H1 (cell line): ENCODE data around the gene FAF2. TPM values are rescaled to one million over a fixed set of nuclear protein-coding genes. Genes with fewer than 3 reads are reported as not detected.

ENCODE experiments used
- CTCF ChIA-PET: fragments of 300-600 bp; sonication (Branson Sonifier 250); formaldehyde crosslinking; loops from one replicate; lab custom pipeline; 2021; ENCODE audit not compliant: partially characterized antibody; lab: Charles Lee
- POLR2A ChIA-PET: fragments of 300-600 bp; sonication (Branson Sonifier 250); formaldehyde crosslinking; loops from one replicate; lab custom pipeline; 2021; ENCODE audit warnings: inconsistent platforms; ENCODE audit not compliant: partially characterized antibody; lab: Charles Lee
- DNase-seq, 2 experiments: peaks; one replicate each; pipeline versions ENCODE4 v3.0.0 to v3.0.0-alpha.2; 2010 to 2022; ENCODE audit warnings: low spot score in 2 of 2, low read depth in 1 of 2, mixed read lengths in 1 of 2
- FAIRE-seq: peaks from 2 replicates; lab custom pipeline; 2011; peaks lifted over from hg19 to GRCh38; lab: Jason Lieb, UNC
- H2AFZ ChIP-seq: 2 replicates; pipeline ENCODE4 v1.8.1; 2012; ENCODE audit warnings: low read length, inconsistent platforms
- H2AK5ac ChIP-seq: 2 replicates; pipeline ENCODE4 v1.6.1; 2013; ENCODE audit warnings: low read depth, low read length
- H2BK120ac ChIP-seq: replicated peaks from 2 replicates; pipeline ENCODE3; 2013; ENCODE audit warnings: low read depth, low read length, inconsistent platforms
- H2BK12ac ChIP-seq: 2 replicates; pipeline ENCODE4 v1.6.1; 2013; ENCODE audit warnings: low read depth, low read length
- H2BK15ac ChIP-seq: 2 replicates; pipeline ENCODE4 v1.6.1; 2013; ENCODE audit warnings: low read length
- H2BK20ac ChIP-seq: 2 replicates; pipeline ENCODE4 v1.6.1; 2013; ENCODE audit warnings: low read length
- H2BK5ac ChIP-seq: 2 replicates; pipeline ENCODE4 v1.6.1; 2013; ENCODE audit warnings: low read depth, low read length
- H3K14ac ChIP-seq: 2 replicates; pipeline ENCODE4 v1.6.1; 2013; ENCODE audit warnings: inconsistent platforms; ENCODE audit not compliant: insufficient read length
- H3K18ac ChIP-seq: 2 replicates; pipeline ENCODE4 v1.6.1; 2013; ENCODE audit warnings: low read length; ENCODE audit errors: extremely low read depth
- H3K23ac ChIP-seq: 2 replicates; pipeline ENCODE4 v1.6.1; 2013; ENCODE audit warnings: inconsistent platforms; ENCODE audit not compliant: insufficient read length
- H3K23me2 ChIP-seq: 2 replicates; pipeline ENCODE4 v1.6.1; 2013; ENCODE audit warnings: low read depth, low read length
- H3K27ac ChIP-seq: 2 replicates; pipeline ENCODE4 v1.6.1; 2011; ENCODE audit warnings: low read depth, low read length, inconsistent platforms
- H3K27me3 ChIP-seq, 4 experiments: replicated peaks in 1 of 4; 1 replicate in 1 of 4; 2 replicates in 3 of 4; pipeline versions ENCODE4 v1.6.1 to v1.8.1; 2011 to 2013; ENCODE audit warnings: low read length in 3 of 4, mild to moderate bottlenecking in 3 of 4, inconsistent platforms in 2 of 4, mixed read lengths in 2 of 4, moderate library complexity in 1 of 4; ENCODE audit not compliant: control insufficient read depth in 3 of 4, insufficient read depth in 3 of 4; ENCODE audit errors: extremely low read depth in 1 of 4
- H3K36me3 ChIP-seq, 4 experiments: 2 replicates each; pipeline versions ENCODE4 v1.6.1 to v1.8.1; 2011 to 2013; ENCODE audit warnings: mild to moderate bottlenecking in 4 of 4, low read length in 3 of 4, moderate library complexity in 2 of 4, control low read depth in 1 of 4, inconsistent platforms in 1 of 4; ENCODE audit not compliant: insufficient read depth in 4 of 4, control insufficient read depth in 2 of 4
- H3K4ac ChIP-seq: replicated peaks from 2 replicates; pipeline ENCODE3; 2013; ENCODE audit warnings: low read length, low read depth, mixed read lengths, inconsistent platforms; ENCODE audit not compliant: insufficient read length
- H3K4me1 ChIP-seq, 4 experiments: replicated peaks in 1 of 4; 1 replicate in 1 of 4; 2 replicates in 3 of 4; pipeline versions ENCODE4 v1.6.1 to v1.8.1; 2011 to 2013; ENCODE audit warnings: low read length in 3 of 4, inconsistent platforms in 2 of 4, mixed read lengths in 1 of 4; ENCODE audit not compliant: insufficient read depth in 4 of 4, control insufficient read depth in 3 of 4
- H3K4me2 ChIP-seq, 2 experiments: 2 replicates each; pipeline versions ENCODE4 v1.6.1 to v1.8.1; 2011 to 2013; ENCODE audit warnings: low read depth in 2 of 2, low read length in 2 of 2, control low read depth in 1 of 2, inconsistent platforms in 1 of 2, mild to moderate bottlenecking in 1 of 2; ENCODE audit not compliant: insufficient read depth in 1 of 2
- H3K4me3 ChIP-seq, 4 experiments: fragments of 200-600, 300-600 bp in 1 of 4; sonication (generic), shearing (Covaris generic), sonication (Bioruptor Twin) in 1 of 4; 2 replicates each; pipeline versions ENCODE4 v1.5.1 to v1.8.1; 2011 to 2016; ENCODE audit warnings: low read length in 4 of 4, low read depth in 3 of 4, control low read depth in 2 of 4, inconsistent platforms in 2 of 4, mild to moderate bottlenecking in 2 of 4, mixed read lengths in 1 of 4, moderate library complexity in 1 of 4; ENCODE audit not compliant: insufficient read depth in 2 of 4; ENCODE audit errors: extremely low read depth in 1 of 4
- H3K56ac ChIP-seq: replicated peaks from 2 replicates; pipeline ENCODE3; 2013; ENCODE audit warnings: low read depth, mild to moderate bottlenecking, mixed read lengths, low read length, inconsistent platforms; ENCODE audit not compliant: insufficient read length
- H3K79me1 ChIP-seq: 2 replicates; pipeline ENCODE4 v1.6.1; 2013; ENCODE audit warnings: low read depth, low read length, control low read depth
- H3K79me2 ChIP-seq, 2 experiments: 2 replicates each; pipeline versions ENCODE4 v1.6.1 to v1.8.1; 2012 to 2013; ENCODE audit warnings: low read length in 2 of 2, mild to moderate bottlenecking in 2 of 2, inconsistent platforms in 1 of 2; ENCODE audit not compliant: insufficient read depth in 2 of 2, control insufficient read depth in 1 of 2
- H3K9ac ChIP-seq, 4 experiments: replicated peaks in 1 of 4; 1 replicate in 1 of 4; 2 replicates in 3 of 4; pipeline versions ENCODE4 v1.6.1 to v1.8.1; 2011 to 2013; ENCODE audit warnings: low read depth in 3 of 4, low read length in 3 of 4, control low read depth in 2 of 4, mild to moderate bottlenecking in 2 of 4, moderate library complexity in 2 of 4, inconsistent platforms in 1 of 4; ENCODE audit errors: extremely low read depth in 1 of 4
- H3K9me3 ChIP-seq, 2 experiments: 2 replicates each; pipeline versions ENCODE4 v1.6.1 to v1.8.1; 2012 to 2013; ENCODE audit warnings: mild to moderate bottlenecking in 2 of 2, moderate library complexity in 2 of 2, control low read depth in 1 of 2, inconsistent platforms in 1 of 2, low read depth in 1 of 2, low read length in 1 of 2, mixed read lengths in 1 of 2; ENCODE audit not compliant: insufficient read depth in 2 of 2
- H4K20me1 ChIP-seq, 2 experiments: replicated peaks in 1 of 2; 2 replicates each; pipeline versions ENCODE3 to v1.8.1; 2011 to 2013; ENCODE audit warnings: inconsistent platforms in 2 of 2, low read length in 2 of 2, mild to moderate bottlenecking in 1 of 2; ENCODE audit not compliant: insufficient read depth in 2 of 2, control insufficient read depth in 1 of 2
- H4K5ac ChIP-seq: 2 replicates; pipeline ENCODE4 v1.6.1; 2013; ENCODE audit warnings: low read length, low read depth, mixed read lengths, inconsistent platforms; ENCODE audit not compliant: insufficient read length
- H4K8ac ChIP-seq: 2 replicates; pipeline ENCODE4 v1.8.0; 2013; ENCODE audit warnings: mild to moderate bottlenecking, moderate library complexity, low read length, inconsistent platforms; ENCODE audit not compliant: insufficient read depth; ENCODE audit errors: extremely low read depth
- H4K91ac ChIP-seq: replicated peaks from 2 replicates; pipeline ENCODE3; 2013; ENCODE audit warnings: low read length, mixed read lengths, inconsistent platforms; ENCODE audit not compliant: insufficient read length
- CEBPB ChIP-seq: IDR thresholded peaks from 2 replicates; pipeline ENCODE4 v1.6.1; 2012; ENCODE audit warnings: low read depth, low read length
- CHD1 ChIP-seq: IDR thresholded peaks from 2 replicates; pipeline ENCODE4 v1.6.1; 2012; ENCODE audit warnings: low read depth, low read length, improper control_type of control experiment
- CTBP2 ChIP-seq: IDR thresholded peaks from 2 replicates; pipeline ENCODE4 v1.7.0; 2011; ENCODE audit warnings: borderline replicate concordance, mild to moderate bottlenecking, moderate library complexity, mixed read lengths, low read length; ENCODE audit not compliant: insufficient read depth, insufficient read length
- FOSL1 ChIP-seq: IDR thresholded peaks from 2 replicates; pipeline ENCODE4 v1.6.1; 2011; ENCODE audit warnings: mild to moderate bottlenecking, low read depth, low read length, moderate library complexity; ENCODE audit not compliant: insufficient read depth
- POU5F1 ChIP-seq: IDR thresholded peaks from 2 replicates; pipeline ENCODE4 v1.6.1; 2011; ENCODE audit warnings: low read depth, mild to moderate bottlenecking, low read length, moderate library complexity
- RBBP5 ChIP-seq: IDR thresholded peaks from 2 replicates; pipeline ENCODE4 v1.7.1; 2012; ENCODE audit warnings: low read depth, mild to moderate bottlenecking, inconsistent platforms, low read length, moderate library complexity, borderline replicate concordance
- SIX5 ChIP-seq: IDR thresholded peaks from 2 replicates; pipeline ENCODE4 v1.6.1; 2011; ENCODE audit warnings: mild to moderate bottlenecking, low read depth, low read length
- SUZ12 ChIP-seq: fragments of 200-600 bp; sonication (generic); IDR thresholded peaks from 2 replicates; pipeline ENCODE4 v1.6.1; 2012; ENCODE audit warnings: mild to moderate bottlenecking, inconsistent platforms, low read length, moderate library complexity, mixed read lengths
- TCF12 ChIP-seq: IDR thresholded peaks from 2 replicates; pipeline ENCODE4 v1.6.1; 2011; ENCODE audit warnings: low read depth, mild to moderate bottlenecking, low read length
- YY1 ChIP-seq: IDR thresholded peaks from 2 replicates; pipeline ENCODE4 v1.6.1; 2011; ENCODE audit warnings: low read depth, mild to moderate bottlenecking, low read length
- WGBS, 2 experiments: shearing (Covaris generic) in 1 of 2; methylation state at CpG; one replicate each; pipeline versions ENCODE4 v1.1.6 to v1.1.7; 2013 to 2015; ENCODE audit warnings: low lambda C conversion rate in 2 of 2, mixed read lengths in 2 of 2, inconsistent platforms in 1 of 2, low coverage in 1 of 2, missing lambda C conversion rate in 1 of 2; ENCODE audit not compliant: insufficient replicate concordance in 2 of 2, insufficient coverage in 1 of 2, insufficient read length in 1 of 2; ENCODE audit errors: extremely low coverage in 1 of 2, missing lambda C conversion rate in 1 of 2; 5-methylcytosine and 5-hydroxymethylcytosine counted together
- polyA plus RNA-seq, 7 experiments: library from polyadenylated mRNA; depleted of rRNA in 3 of 7; stranded (reverse) in 5 of 7; unstranded in 2 of 7; fragments of >200 nt in 5 of 7; fragments of 200-250 nt in 2 of 7; gene quantifications; 1 replicate in 5 of 7; 2 replicates in 1 of 7; 4 replicates in 1 of 7; pipeline versions ENCODE4 v1.2.1 to v1.2.3, GENCODE V29; 2011 to 2013; ENCODE audit warnings: missing spikeins in 2 of 7, mixed read lengths in 2 of 7
- total RNA-seq: library from RNA; stranded (reverse); fragmentation: NEBNext Ultra II Directional; extraction: Animal tissue kit (Norgen Biotek cat#: 25700); gene quantifications from 2 replicates; pipeline ENCODE4 v1.2.1, GENCODE V29; 2021
- TF ChIP-seq, protein P1 (sequence below), 3 experiments: IDR thresholded peaks; 1 replicate in 2 of 3; 2 replicates in 1 of 3; pipeline versions ENCODE4 v1.5.1 to v1.6.1; 2011; ENCODE audit warnings: low read length in 3 of 3, mild to moderate bottlenecking in 3 of 3, inconsistent platforms in 2 of 3, low read depth in 1 of 3, moderate library complexity in 1 of 3; ENCODE audit not compliant: insufficient read depth in 1 of 3; ENCODE audit errors: control extremely low read depth in 1 of 3

The FAF2 gene
- total and polyA plus RNA-seq, 2 of the 8 experiments (the other 6 are each of a cell fraction or from before 2014, with no cell fraction given) = 20.8 to 35.8 TPM

DNA sequence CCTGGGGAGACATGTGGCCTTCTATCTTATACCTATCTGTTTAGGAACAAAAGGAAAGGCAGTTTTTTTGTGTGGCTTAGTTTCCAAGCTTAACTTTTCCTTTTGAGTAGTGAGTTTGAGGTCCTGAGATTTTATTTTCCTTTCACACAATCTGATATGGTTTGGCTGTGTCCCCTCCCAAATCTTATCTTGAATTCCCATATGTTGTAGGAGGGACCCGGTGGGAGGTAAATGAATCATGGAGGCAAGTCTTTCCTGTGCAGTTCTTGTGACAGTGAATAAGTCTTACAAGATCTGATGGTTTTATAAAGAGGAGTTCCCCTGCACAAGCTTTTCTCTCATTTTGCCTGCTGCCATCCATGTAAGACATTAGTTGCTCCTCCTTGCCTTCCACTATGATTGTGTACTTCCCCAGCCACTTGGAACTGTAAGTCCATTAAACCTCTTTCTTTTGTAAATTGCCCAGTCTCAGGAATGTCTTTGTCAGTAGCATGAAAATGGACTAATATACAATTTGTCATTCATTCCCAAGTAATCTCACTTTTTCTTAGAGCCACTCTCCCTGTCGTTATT lies 27.1 kb upstream of the FAF2 start:
- Histone ChIP-seq H3K27ac (no peak overlapping the region), H2BK120ac (no peak overlapping the region), H3K23me2 (no peaks in the 10 kb centered on the region; the same call in 1 of the 2 replicates), H3K4me1 (peaks cover 0 to 3% (median 0%) of the 10 kb centered on the region in 4 experiments; a peak in 4 of 7 replicates), H3K4ac (no peak overlapping the region), H3K18ac (no peak overlapping the region), H3K79me1 (no peaks in the 10 kb centered on the region), H3K9me3 (peaks cover 17 to 19% of the 10 kb centered on the region in 2 experiments; a peak in 3 of 4 replicates), H3K79me2 (no peaks in the 10 kb centered on the region), H3K4me3 (no peak overlapping the region; a peak in 1 of 8 replicates), H2AFZ (no peak overlapping the region), H4K5ac (no peak overlapping the region), H4K8ac (no peak overlapping the region), H2BK12ac (no peak overlapping the region), H3K9ac (no peak overlapping the region), H2AK5ac (no peak overlapping the region), H2BK20ac (no peak overlapping the region), H3K27me3 (peaks cover 0 to 11% (median 9%) of the 10 kb centered on the region in 4 experiments; a peak in 6 of 7 replicates), H3K36me3 (no peaks in the 10 kb centered on the region), H3K56ac (no peak overlapping the region), H2BK15ac (no peak overlapping the region), H4K91ac (no peak overlapping the region), H3K14ac (no peak overlapping the region), H4K20me1 (no peaks in the 10 kb centered on the region), H3K23ac (no peak overlapping the region), H3K4me2 (no peak overlapping the region), H2BK5ac (no peak overlapping the region)
- ChIA-PET POLR2A (interaction anchor here (1.2 kb wide), 1 partner anchor 116 kb away, joined by 3 read pairs; the partner anchor contains the start of gene RNF44), CTCF (interaction anchor here (0.7 to 1.5 kb wide), 3 partner anchors 14 to 176 kb away, joined by 3 to 5 read pairs (median 3); no protein-coding TSS in a partner anchor)
- FAIRE-seq (no peak), DNase-seq (no peak)
- WGBS, 2 experiments = 88% methylated on average over 2 of the region's 2 CpGs; no CpG with 5 or more reads in 1 of the 2 experiments
- TF ChIP-seq CTBP2 (no peak), CEBPB (no peak), SIX5 (no peak), TCF12 (no peak), SUZ12 (no peak), YY1 (no peak), FOSL1 (no peak), POU5F1 (no peak), RBBP5 (no peak), CHD1 (no peak)
- TF ChIP-seq, protein P1, sequence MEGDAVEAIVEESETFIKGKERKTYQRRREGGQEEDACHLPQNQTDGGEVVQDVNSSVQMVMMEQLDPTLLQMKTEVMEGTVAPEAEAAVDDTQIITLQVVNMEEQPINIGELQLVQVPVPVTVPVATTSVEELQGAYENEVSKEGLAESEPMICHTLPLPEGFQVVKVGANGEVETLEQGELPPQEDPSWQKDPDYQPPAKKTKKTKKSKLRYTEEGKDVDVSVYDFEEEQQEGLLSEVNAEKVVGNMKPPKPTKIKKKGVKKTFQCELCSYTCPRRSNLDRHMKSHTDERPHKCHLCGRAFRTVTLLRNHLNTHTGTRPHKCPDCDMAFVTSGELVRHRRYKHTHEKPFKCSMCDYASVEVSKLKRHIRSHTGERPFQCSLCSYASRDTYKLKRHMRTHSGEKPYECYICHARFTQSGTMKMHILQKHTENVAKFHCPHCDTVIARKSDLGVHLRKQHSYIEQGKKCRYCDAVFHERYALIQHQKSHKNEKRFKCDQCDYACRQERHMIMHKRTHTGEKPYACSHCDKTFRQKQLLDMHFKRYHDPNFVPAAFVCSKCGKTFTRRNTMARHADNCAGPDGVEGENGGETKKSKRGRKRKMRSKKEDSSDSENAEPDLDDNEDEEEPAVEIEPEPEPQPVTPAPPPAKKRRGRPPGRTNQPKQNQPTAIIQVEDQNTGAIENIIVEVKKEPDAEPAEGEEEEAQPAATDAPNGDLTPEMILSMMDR (IDR thresholded peaks at IDR 0.05; ENCODE audit: control extremely low read depth in 1 of 3, insufficient read depth in 1 of 3, low read depth in 1 of 3, low read length in 3 of 3) = no peak
